GM19025 (cell line): ENCODE results near the gene PEX26.
"Not testable (repeated sequence)": the region's sequence is repeated elsewhere in the genome, so short reads cannot be mapped to it uniquely, and the experiment has no call there.

ENCODE experiments used
- ATAC-seq: cut with Tn5 transposase; IDR thresholded peaks from one replicate; pipeline ENCODE4 v1.9.1; 2021; ENCODE audit warnings: mild to moderate bottlenecking, low read depth, moderate library complexity; ENCODE audit not compliant: unreplicated experiment

The PEX26 gene

GRCh38 chr22:18114976-18115652 is 37.3 kb downstream of the PEX26 start:
- no peak for ATAC-seq

DNA sequence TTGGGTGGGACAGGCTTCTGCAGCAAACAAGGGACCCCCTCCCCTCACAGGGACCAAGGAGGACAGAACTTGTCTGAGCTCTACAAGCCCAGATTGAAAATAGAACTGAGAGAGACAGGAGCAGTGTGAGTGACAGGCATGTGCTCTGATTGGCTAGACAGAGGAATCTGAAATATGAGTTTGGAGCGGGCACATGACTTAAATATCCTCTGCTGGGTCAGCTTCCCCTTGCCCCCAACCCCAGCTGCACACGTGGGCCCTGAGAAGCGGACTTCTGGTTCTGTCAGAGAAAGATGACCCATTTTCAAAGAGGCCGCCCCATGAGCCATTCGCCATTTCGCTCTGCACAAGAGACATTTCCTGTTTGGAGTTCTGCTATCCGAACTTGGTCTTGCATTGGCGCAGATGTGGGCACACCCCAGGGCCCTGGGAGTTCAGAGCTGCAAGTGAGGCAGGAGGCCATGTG is 38.1 kb downstream of the PEX26 start:
- no peak for ATAC-seq

- ATAC-seq: no peak
Observed at GRCh38 chr22:18116634-18117033, 38.8 kb downstream of the PEX26 start.

GRCh38 chr22:18118345-18118915 is 40.6 kb downstream of the PEX26 start:
- no peak for ATAC-seq

DNA sequence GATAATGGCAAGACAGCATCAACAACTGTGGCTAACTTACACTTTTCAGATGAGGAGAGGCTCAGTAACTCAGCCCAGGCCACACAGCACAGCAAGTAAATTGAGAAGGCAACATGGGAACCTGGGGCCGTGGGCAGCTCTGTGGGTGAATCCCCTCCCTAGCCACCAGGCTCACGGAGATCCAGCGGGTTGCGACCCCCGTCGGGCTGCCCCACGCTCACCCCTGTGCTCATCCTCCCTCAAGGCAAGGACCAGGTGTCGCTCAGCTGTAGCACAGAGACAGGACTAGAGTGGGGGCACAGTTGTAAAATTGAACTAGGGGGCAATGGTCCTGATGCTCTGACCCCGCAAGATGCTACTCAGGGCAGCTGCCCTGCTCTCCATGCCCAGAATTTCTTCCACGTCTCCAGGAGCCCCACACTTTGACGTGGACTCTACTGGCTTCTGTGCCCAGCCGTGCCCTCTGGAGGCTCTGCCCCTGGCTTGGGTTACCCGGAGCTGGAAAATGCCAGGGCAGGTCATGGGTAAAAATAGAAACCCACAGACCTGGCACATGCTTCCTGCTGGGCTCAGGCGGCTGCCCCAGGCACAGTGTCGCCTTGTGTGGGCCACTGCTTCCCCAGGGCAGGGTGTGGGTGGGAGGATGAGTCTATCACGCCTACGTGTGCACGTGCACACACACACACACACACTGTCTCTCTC is 41.8 kb downstream of the PEX26 start:
- ATAC-seq: no peak

DNA sequence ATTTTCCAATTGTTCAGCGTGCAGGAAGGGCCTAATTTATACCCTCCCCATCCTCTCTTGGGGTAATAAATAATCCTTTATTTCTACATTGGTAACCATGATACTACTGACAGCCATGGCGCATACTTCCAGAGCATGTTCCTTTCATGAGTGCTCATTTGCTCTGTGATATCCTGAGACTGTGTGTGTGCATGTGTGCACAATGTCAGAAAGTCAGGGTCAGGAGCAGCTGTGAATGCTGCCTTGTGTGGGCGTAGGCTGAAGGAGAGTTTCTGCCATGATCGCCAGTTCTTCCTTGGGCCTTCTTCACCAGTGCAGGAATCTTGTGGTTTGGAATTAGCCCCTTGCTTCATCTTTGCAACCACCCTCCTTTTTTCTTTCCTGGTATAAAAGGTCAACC is 43.1 kb downstream of the PEX26 start:
- ATAC-seq: no peak

- ATAC-seq: no peak
Observed at GRCh38 chr22:18121506-18121905, 43.7 kb downstream of the PEX26 start.

- ATAC-seq: no peak
Observed at GRCh38 chr22:18121954-18122554, 44.3 kb downstream of the PEX26 start.

DNA sequence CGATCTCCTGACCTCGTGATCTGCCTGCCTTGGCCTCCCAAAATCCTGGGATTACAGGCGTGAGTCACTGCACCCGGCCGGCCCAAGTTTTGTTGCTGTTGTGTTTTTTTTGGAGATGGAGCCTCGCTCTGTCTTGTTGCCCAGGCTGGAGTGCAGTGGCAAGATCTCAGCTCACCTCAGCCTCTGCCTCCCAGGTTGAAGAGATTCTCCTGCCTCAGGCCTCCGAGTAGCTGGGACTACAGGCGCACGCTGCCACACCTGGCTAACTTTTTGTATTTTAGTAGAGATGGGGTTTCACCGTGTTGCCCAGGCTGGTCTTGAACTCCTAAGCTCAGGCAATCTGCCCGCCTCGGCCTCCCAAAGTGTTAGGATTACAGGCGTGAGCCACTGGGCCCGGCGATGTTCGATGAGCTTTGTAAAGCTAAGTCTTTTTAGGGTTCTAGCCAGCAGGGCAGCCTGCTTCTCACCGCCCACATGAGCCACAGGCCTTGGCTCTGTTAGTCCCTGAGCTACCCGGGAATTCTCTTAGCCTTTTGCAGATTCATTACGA is 45.8 kb downstream of the PEX26 start:
- ATAC-seq: not testable (repeated sequence)

GRCh38 chr22:18126606-18127005 is 48.8 kb downstream of the PEX26 start:
- no peak for ATAC-seq

DNA sequence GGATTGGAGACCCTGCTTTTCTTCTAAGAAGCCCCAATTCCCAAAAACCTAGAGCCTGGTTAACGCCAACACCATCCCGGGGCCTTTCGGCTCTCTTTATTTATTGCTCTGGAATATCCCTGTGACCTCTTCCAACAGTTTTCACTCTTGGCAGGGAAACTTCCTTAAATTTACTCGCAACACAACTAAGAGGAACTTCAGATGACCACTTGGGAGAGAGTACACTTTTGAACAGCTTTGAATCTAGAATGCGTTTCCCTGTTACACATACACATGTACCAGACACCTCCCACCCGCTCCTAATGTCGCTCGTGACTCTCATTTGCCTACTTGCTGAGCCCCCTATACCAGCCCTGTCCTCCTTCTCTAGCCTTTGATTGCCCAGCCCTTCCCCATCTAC is 52.2 kb downstream of the PEX26 start:
- ATAC-seq: no peak

- no peak for ATAC-seq
Observed at GRCh38 chr22:18130699-18131429, 53.1 kb downstream of the PEX26 start.

GRCh38 chr22:18133452-18133851 is 55.7 kb downstream of the PEX26 start:
- no peak for ATAC-seq

DNA sequence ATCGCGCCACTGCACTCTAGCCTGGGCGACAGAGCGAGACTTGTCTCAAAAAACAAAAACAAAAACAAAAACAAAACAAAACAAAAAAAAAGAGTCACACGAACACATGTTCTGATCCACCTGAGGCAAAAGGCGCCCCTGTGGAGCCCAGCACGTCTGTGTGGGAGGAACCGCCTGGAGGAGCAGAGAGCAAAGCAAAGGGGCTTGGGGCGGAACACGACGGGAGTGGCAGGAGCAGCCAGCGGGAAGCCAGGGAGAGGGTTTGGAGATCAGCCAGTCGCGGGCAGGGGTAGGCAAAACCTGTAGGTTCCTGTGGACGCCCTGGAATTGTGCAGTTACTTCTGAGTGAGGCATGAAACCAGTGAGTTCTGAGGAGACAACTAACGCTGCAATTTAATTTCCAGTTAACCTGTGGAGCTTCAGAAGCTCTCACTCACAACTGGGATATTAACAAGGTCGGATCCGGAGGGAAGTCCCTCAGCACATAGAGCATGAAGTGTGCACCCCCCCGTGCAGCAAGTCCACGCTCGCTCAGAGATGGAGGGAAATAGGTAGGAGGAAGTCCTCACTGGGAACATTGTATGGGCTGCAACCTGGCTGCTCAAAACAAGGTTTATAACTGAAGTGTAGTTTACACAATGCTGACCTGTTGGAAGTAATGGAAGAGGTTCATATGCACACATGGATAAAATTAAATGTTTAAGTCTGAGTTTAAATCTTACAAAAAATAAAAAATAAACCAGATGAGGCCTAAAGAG is 59.0 kb downstream of the PEX26 start:
- ATAC-seq: no peak

DNA sequence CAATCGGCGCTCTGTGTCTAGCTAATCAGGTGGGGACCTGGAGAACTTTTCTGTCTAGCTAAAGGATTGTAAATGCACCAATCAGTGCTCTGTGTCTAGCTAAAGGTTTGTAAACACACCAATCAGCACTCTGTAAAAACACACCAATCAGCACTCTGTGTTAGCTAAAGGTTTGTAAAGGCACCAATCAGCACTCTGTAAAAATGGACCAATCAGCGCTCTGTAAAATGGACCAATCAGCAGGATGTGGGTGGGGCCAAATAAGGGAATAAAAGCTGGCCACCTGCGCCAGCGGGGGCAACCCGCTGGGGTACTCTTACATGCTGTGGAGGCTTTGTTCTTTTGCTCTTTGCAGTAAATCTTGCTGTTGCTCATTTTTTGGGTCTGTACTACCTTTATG is 63.2 kb downstream of the PEX26 start:
- ATAC-seq: not testable (repeated sequence)

- ATAC-seq: no peak
Observed at GRCh38 chr22:18144105-18144504, 66.3 kb downstream of the PEX26 start.

DNA sequence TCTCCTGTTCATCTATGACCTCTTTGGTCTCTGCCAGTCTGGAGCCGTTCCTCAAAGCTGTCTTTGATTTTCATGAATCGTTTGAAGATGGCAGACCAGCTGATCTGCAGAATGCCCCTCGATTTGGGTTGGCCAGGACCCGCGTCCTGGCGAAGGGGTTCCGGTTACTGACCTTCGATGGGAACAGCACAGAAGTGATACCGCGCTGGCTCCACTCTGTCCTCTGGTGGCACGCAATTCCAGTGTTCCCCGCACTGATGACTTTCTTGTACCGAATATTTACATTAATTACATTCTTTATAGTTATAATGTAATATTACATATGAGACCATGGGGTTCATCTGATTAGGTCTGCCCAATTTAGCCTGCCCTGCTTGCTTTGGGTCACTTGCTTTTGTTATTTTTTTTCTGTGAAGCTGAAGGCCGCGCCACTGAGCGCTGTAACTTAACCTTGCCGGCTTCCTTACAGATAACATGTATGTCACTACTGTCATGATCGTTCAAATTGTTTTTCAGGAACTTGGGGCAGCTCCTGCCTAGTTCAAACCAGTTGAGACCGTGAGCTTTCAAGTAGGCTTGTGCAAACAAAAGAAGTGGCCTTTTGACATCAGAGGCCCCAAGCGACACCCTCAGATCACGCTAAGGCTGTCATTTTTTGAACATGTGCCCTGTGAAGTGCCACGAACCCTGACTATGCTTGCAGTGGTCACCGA is 68.0 kb downstream of the PEX26 start:
- no peak for ATAC-seq

DNA sequence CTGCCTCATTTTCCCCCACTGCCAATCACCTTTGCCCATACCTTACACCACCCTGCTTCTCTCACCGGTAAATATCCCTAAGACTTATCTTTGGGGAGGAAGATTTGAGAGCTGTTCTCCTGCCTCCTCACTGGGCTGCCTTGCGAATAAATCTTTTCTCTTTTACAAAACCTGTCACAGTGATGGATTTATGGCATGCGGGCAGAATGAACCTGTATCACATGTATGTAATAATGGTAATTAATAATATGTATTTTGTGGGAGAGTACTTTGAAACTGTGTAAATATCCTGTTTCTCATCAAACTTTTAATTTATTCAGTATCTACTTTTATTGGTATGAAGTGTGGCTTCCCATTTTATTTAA is 68.6 kb downstream of the PEX26 start:
- no peak for ATAC-seq

GRCh38 chr22:18147791-18148190 is 70.0 kb downstream of the PEX26 start:
- ATAC-seq: no peak
